ENCODE results near the gene PGBD2. TPM values are rescaled to one million over a fixed set of nuclear protein-coding genes. Genes with fewer than 3 reads are reported as not detected.
A peak's percentile ranks its signal among the peaks of the same experiment; 100 is the strongest.

PGBD2 gene
- total and polyA plus RNA-seq, 10 of the 15 experiments (the other 5 are each of a cell fraction or from before 2014, with no cell fraction given): 4.0 to 10.3 (median 4.5) TPM

DNA sequence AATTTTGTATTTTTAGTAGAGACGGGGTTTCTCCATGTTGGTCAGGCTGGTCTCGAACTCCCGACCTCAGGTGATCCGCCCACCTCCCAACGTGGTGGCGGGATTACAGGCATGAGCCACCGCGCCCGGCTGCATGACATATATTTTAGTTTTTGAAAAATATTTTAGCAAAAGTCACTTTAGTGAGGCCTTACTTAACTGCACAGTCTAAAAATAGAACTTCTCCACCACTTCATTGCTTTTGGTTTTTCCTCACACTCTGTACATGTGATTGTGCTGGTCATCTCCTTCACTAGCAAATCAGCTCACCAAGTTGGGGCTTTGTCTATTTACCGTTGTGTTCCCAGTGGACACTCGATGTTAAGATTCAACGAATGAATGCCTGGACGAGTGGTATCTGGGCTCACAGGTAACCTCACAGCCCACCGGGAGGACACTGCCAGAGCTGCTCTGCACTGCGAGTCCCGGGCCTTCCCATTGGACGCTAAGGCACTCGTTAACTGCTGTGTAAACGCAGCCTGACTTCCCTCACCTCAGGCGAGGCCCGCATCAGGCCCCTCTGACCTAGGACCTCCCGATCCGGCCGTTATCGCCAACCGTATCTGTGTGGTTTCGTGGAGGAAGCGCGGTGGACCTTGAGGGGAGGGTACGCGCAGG lies 33.2 kb upstream of the PGBD2 start (continued):
- peak; percentile 8 to 19; a peak in 3 of 4 replicates for TF ChIP-seq IKZF2 (IDR thresholded peaks at IDR 0.05)
- no peak for TF ChIP-seq EP300 (IDR thresholded peaks at IDR 0.05; ENCODE audit: borderline replicate concordance in 1 of 2, control insufficient read depth in 1 of 2, low read depth in 2 of 2, low read length in 2 of 2)
- no peak for TF ChIP-seq TCF3 (IDR thresholded peaks at IDR 0.05; ENCODE audit: borderline replicate concordance, insufficient read depth, low read depth, low read length)
- TF ChIP-seq ESRRA (IDR thresholded peaks at IDR 0.05; ENCODE audit: low read length): no peak
- TF ChIP-seq MEF2B (IDR thresholded peaks at IDR 0.05; ENCODE audit: partially characterized antibody, poor library complexity, severe bottlenecking): peak; percentile 75
- no peak for TF ChIP-seq MYC (IDR thresholded peaks at IDR 0.05; ENCODE audit: insufficient read depth, insufficient read length, insufficient replicate concordance, low read length, severe bottlenecking)
- TF ChIP-seq SP1 (IDR thresholded peaks at IDR 0.05; ENCODE audit: low read depth, low read length): no peak
- peak; percentile 93 for TF ChIP-seq ZNF217 (IDR thresholded peaks at IDR 0.05)
- TF ChIP-seq PAX8 (IDR thresholded peaks at IDR 0.05): no peak
- peak; percentile 95; the same call in 1 of the 2 replicates for TF ChIP-seq CHD4 (IDR thresholded peaks at IDR 0.05)
- no peak for TF ChIP-seq ZSCAN29 (IDR thresholded peaks at IDR 0.05)
- TF ChIP-seq, protein P1, sequence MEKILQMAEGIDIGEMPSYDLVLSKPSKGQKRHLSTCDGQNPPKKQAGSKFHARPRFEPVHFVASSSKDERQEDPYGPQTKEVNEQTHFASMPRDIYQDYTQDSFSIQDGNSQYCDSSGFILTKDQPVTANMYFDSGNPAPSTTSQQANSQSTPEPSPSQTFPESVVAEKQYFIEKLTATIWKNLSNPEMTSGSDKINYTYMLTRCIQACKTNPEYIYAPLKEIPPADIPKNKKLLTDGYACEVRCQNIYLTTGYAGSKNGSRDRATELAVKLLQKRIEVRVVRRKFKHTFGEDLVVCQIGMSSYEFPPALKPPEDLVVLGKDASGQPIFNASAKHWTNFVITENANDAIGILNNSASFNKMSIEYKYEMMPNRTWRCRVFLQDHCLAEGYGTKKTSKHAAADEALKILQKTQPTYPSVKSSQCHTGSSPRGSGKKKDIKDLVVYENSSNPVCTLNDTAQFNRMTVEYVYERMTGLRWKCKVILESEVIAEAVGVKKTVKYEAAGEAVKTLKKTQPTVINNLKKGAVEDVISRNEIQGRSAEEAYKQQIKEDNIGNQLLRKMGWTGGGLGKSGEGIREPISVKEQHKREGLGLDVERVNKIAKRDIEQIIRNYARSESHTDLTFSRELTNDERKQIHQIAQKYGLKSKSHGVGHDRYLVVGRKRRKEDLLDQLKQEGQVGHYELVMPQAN (conservative IDR thresholded peaks at IDR 0.05): peak; percentile 47; the same call in 1 of the 2 replicates
- TF ChIP-seq BHLHE40 (IDR thresholded peaks at IDR 0.05; ENCODE audit: borderline replicate concordance in 1 of 2, low read depth in 2 of 2, low read length in 1 of 2): peak in 1 of 2 experiments; percentile 35; a peak in 1 of 4 replicates
- peak; percentile 27; the same call in 1 of the 2 replicates for TF ChIP-seq RB1 (IDR thresholded peaks at IDR 0.05; ENCODE audit: borderline replicate concordance)
- no peak for TF ChIP-seq ZNF384 (IDR thresholded peaks at IDR 0.05; ENCODE audit: borderline replicate concordance, low read depth, low read length)
- TF ChIP-seq SUPT20H (IDR thresholded peaks at IDR 0.05; ENCODE audit: borderline replicate concordance, control insufficient read depth, low read depth, low read length): no peak
- 0 out of 2 replicates have a peak, but pooled peaks have one; percentile 23 for TF ChIP-seq RAD51 (IDR thresholded peaks at IDR 0.05)
- TF ChIP-seq BRCA1 (IDR thresholded peaks at IDR 0.05; ENCODE audit: low read depth, low read length): no peak
- TF ChIP-seq KLF5 (IDR thresholded peaks at IDR 0.05; ENCODE audit: partially characterized antibody): peak; percentile 35
- TF ChIP-seq SUZ12 (IDR thresholded peaks at IDR 0.05; ENCODE audit: unreplicated experiment): no peak
- TF ChIP-seq, protein P2, sequence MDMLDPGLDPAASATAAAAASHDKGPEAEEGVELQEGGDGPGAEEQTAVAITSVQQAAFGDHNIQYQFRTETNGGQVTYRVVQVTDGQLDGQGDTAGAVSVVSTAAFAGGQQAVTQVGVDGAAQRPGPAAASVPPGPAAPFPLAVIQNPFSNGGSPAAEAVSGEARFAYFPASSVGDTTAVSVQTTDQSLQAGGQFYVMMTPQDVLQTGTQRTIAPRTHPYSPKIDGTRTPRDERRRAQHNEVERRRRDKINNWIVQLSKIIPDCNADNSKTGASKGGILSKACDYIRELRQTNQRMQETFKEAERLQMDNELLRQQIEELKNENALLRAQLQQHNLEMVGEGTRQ (IDR thresholded peaks at IDR 0.05; ENCODE audit: borderline replicate concordance, low read depth, low read length): no peak
- TF ChIP-seq TARDBP (IDR thresholded peaks at IDR 0.05; ENCODE audit: borderline replicate concordance): no peak
- peak; percentile 47; the same call in 1 of the 2 replicates for TF ChIP-seq LARP7 (IDR thresholded peaks at IDR 0.05)
- 0 out of 2 replicates have a peak, but pooled peaks have one; percentile 19 for TF ChIP-seq IRF4 (IDR thresholded peaks at IDR 0.05; ENCODE audit: low read depth, low read length)
- peak in 1 of 2 experiments; percentile 62; a peak in 1 of 3 replicates for TF ChIP-seq EGR1 (IDR thresholded peaks at IDR 0.05; ENCODE audit: borderline replicate concordance in 1 of 2, low read depth in 2 of 2, low read length in 2 of 2)
- TF ChIP-seq NFYB (IDR thresholded peaks at IDR 0.05; ENCODE audit: insufficient read depth, low read depth, low read length): peak; percentile 59; the same call in 1 of the 2 replicates
- 0 out of 2 replicates have a peak, but pooled peaks have one; percentile 53 for TF ChIP-seq CHD1 (IDR thresholded peaks at IDR 0.05; ENCODE audit: low read depth, low read length)
- TF ChIP-seq BMI1 (IDR thresholded peaks at IDR 0.05; ENCODE audit: borderline replicate concordance): no peak; the same call in 1 of the 2 replicates
